WTC11 (cell line): ENCODE measurements around the gene ALOX15B. TPM values are rescaled to one million over a fixed set of nuclear protein-coding genes. Genes with fewer than 3 reads are reported as not detected.
A peak's percentile ranks its signal among the peaks of the same experiment; 100 is the strongest.

Source experiments
- ATAC-seq: fragments of 200-7000 bp; cut with Tn5 transposase; 2 replicates; pipeline ENCODE4 v1.10.0; 2021; ENCODE audit warnings: mild to moderate bottlenecking, moderate library complexity
- CTCF ChIA-PET: fragments of 300-600 bp; sonication (Branson Sonifier 250); formaldehyde crosslinking; loops from one replicate; lab custom pipeline; 2021; ENCODE audit warnings: antibody characterized with exemption; lab: Charles Lee
- POLR2A ChIA-PET: fragments of 350-600 bp; sonication (Branson Sonifier 250); formaldehyde crosslinking; loops from one replicate; lab custom pipeline; 2021; ENCODE audit warnings: antibody characterized with exemption; lab: Charles Lee
- DNase-seq: peaks from one replicate; pipeline ENCODE4 v3.0.0; 2021; ENCODE audit warnings: low spot score
- H3K27ac Mint-ChIP-seq: 2 replicates; pipeline ENCODE4 v1.8.0; 2021; ENCODE audit warnings: mixed read lengths
- H3K27me3 Mint-ChIP-seq: 2 replicates; pipeline ENCODE4 v1.8.0; 2021; ENCODE audit warnings: low read depth, mild to moderate bottlenecking, moderate library complexity, mixed read lengths
- H3K36me3 Mint-ChIP-seq: 2 replicates; pipeline ENCODE4 v1.8.0; 2021; ENCODE audit warnings: mixed read lengths
- H3K4me1 Mint-ChIP-seq: 2 replicates; pipeline ENCODE4 v1.8.0; 2022; ENCODE audit warnings: mixed read lengths
- H3K4me3 Mint-ChIP-seq: 2 replicates; pipeline ENCODE4 v1.8.0; 2021; ENCODE audit warnings: mild to moderate bottlenecking, moderate library complexity, mixed read lengths
- H3K9me3 Mint-ChIP-seq: 2 replicates; pipeline ENCODE4 v1.8.0; 2021; ENCODE audit warnings: mixed read lengths
- FOXJ3 ChIP-seq: sonication (generic); formaldehyde crosslinking; IDR thresholded peaks from 2 replicates; pipeline ENCODE4 v1.9.0; 2021; ENCODE audit warnings: missing genetic modification reagents, mild to moderate bottlenecking, borderline replicate concordance
- MYBL2 ChIP-seq: sonication (generic); formaldehyde crosslinking; IDR thresholded peaks from 2 replicates; pipeline ENCODE4 v1.8.1; 2023; ENCODE audit warnings: mild to moderate bottlenecking, moderate library complexity, missing genetic modification reagents
- NR2C2 ChIP-seq: sonication (generic); formaldehyde crosslinking; IDR thresholded peaks from 2 replicates; pipeline ENCODE4 v1.8.0; 2022; ENCODE audit warnings: mild to moderate bottlenecking, missing genetic modification reagents
- PRRX2 ChIP-seq: fragments of 250-450 bp; sonication (Bioruptor Pico); IDR thresholded peaks from 2 replicates; pipeline ENCODE4 v1.8.0; 2021; ENCODE audit warnings: mild to moderate bottlenecking
- RORB ChIP-seq: fragments of 250-450 bp; sonication (Bioruptor Pico); IDR thresholded peaks from 2 replicates; pipeline ENCODE4 v1.9.0; 2021; ENCODE audit warnings: mild to moderate bottlenecking
- SMAD4 ChIP-seq: sonication (generic); formaldehyde crosslinking; IDR thresholded peaks from 2 replicates; pipeline ENCODE4 v1.8.0; 2022; ENCODE audit warnings: mild to moderate bottlenecking, missing genetic modification reagents
- TEAD1 ChIP-seq: sonication (generic); formaldehyde crosslinking; IDR thresholded peaks from 2 replicates; pipeline ENCODE4 v1.8.0; 2022; ENCODE audit warnings: mild to moderate bottlenecking, missing genetic modification reagents
- ZBTB21 ChIP-seq: sonication (generic); formaldehyde crosslinking; IDR thresholded peaks from 2 replicates; pipeline ENCODE4 v1.8.1; 2023; ENCODE audit warnings: mild to moderate bottlenecking, missing genetic modification reagents, borderline replicate concordance
- ZNF423 ChIP-seq: fragments of 250-450 bp; sonication (Bioruptor Pico); IDR thresholded peaks from 2 replicates; pipeline ENCODE4 v2.1.2; 2022; ENCODE audit warnings: mild to moderate bottlenecking, moderate library complexity
- total RNA-seq: library from RNA; stranded (reverse); gene quantifications from 3 replicates; pipeline ENCODE4 v1.2.3, GENCODE V29; 2021
- TF ChIP-seq, protein P1 (sequence below): sonication (generic); formaldehyde crosslinking; IDR thresholded peaks from 2 replicates; pipeline ENCODE4 v1.8.0; 2022; ENCODE audit warnings: mild to moderate bottlenecking, missing genetic modification reagents
- TF ChIP-seq, protein P2 (sequence below): sonication (generic); formaldehyde crosslinking; IDR thresholded peaks from 2 replicates; pipeline ENCODE4 v1.8.1; 2023; ENCODE audit warnings: mild to moderate bottlenecking, moderate library complexity, missing genetic modification reagents
- TF ChIP-seq, protein P3 (sequence below): sonication (generic); formaldehyde crosslinking; IDR thresholded peaks from 2 replicates; pipeline ENCODE4 v1.8.1; 2023; ENCODE audit warnings: mild to moderate bottlenecking, missing genetic modification reagents, borderline replicate concordance
- TF ChIP-seq, protein P4 (sequence below): sonication (generic); formaldehyde crosslinking; IDR thresholded peaks from 2 replicates; pipeline ENCODE4 v1.8.1; 2023; ENCODE audit warnings: mild to moderate bottlenecking, missing genetic modification reagents, moderate library complexity
- TF ChIP-seq, protein P5 (sequence below): fragments of 200-600 bp; IDR thresholded peaks from 2 replicates; pipeline ENCODE4 v1.8.0; 2022; ENCODE audit warnings: antibody characterized with exemption
- TF ChIP-seq, protein P6 (sequence below): sonication (generic); formaldehyde crosslinking; IDR thresholded peaks from 2 replicates; pipeline ENCODE4 v1.8.1; 2023; ENCODE audit warnings: mild to moderate bottlenecking, missing genetic modification reagents, moderate library complexity

Gene ALOX15B
- total RNA-seq, 1 experiment from 2014 or later = 0.22 TPM

DNA sequence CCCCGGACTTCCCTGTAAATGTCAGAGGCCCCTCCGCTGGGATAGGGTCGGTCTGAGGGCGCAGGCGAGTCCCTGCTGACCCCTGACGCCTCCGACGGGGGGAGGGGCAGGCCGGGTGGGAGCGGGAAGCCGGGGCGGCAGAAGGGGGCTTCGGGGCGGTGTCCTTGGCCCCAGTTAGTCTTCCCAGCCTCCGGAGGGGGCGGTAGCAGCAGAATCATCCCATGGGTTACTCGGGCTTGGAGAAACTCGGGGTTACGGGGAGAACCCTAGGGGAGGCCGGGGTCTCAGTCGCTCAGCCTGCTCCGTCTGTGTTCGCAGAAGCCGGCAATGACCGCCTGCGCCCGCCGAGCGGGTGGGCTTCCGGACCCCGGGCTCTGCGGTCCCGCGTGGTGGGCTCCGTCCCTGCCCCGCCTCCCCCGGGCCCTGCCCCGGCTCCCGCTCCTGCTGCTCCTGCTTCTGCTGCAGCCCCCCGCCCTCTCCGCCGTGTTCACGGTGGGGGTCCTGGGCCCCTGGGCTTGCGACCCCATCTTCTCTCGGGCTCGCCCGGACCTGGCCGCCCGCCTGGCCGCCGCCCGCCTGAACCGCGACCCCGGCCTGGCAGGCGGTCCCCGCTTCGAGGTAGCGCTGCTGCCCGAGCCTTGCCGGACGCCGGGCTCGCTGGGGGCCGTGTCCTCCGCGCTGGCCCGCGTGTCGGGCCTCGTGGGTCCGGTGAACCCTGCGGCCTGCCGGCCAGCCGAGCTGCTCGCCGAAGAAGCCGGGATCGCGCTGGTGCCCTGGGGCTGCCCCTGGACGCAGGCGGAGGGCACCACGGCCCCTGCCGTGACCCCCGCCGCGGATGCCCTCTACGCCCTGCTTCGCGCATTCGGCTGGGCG lies 35.9 kb upstream of the ALOX15B start:
- Mint-ChIP-seq H3K36me3 (no peaks in the 10 kb centered on the region), H3K4me3 (peak overlapping the region; percentile 56), H3K27me3 (peaks cover 66% of the 10 kb centered on the region), H3K4me1 (peaks cover 19% of the 10 kb centered on the region), H3K27ac (no peak overlapping the region), H3K9me3 (0 out of 2 replicates have a peak, but pooled peaks cover 4% of the 10 kb centered on the region)
- no peak for TF ChIP-seq PRRX2 (CRISPR knock-in tag)
- TF ChIP-seq, protein P1, sequence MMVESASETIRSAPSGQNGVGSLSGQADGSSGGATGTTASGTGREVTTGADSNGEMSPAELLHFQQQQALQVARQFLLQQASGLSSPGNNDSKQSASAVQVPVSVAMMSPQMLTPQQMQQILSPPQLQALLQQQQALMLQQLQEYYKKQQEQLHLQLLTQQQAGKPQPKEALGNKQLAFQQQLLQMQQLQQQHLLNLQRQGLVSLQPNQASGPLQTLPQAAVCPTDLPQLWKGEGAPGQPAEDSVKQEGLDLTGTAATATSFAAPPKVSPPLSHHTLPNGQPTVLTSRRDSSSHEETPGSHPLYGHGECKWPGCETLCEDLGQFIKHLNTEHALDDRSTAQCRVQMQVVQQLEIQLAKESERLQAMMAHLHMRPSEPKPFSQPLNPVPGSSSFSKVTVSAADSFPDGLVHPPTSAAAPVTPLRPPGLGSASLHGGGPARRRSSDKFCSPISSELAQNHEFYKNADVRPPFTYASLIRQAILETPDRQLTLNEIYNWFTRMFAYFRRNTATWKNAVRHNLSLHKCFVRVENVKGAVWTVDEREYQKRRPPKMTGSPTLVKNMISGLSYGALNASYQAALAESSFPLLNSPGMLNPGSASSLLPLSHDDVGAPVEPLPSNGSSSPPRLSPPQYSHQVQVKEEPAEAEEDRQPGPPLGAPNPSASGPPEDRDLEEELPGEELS (CRISPR knock-in tag) = 0 out of 2 replicates have a peak, but pooled peaks have one; percentile 17
- TF ChIP-seq, protein P2, sequence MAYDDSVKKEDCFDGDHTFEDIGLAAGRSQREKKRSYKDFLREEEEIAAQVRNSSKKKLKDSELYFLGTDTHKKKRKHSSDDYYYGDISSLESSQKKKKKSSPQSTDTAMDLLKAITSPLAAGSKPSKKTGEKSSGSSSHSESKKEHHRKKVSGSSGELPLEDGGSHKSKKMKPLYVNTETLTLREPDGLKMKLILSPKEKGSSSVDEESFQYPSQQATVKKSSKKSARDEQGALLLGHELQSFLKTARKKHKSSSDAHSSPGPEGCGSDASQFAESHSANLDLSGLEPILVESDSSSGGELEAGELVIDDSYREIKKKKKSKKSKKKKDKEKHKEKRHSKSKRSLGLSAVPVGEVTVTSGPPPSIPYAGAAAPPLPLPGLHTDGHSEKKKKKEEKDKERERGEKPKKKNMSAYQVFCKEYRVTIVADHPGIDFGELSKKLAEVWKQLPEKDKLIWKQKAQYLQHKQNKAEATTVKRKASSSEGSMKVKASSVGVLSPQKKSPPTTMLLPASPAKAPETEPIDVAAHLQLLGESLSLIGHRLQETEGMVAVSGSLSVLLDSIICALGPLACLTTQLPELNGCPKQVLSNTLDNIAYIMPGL (CRISPR knock-in tag) = peak; percentile 80; the same call in 1 of the 2 replicates
- no peak for TF ChIP-seq ZNF423 (CRISPR knock-in tag)
- peak; percentile 41 for DNase-seq
- CTCF ChIA-PET = interaction anchor here (1.0 to 2.3 kb wide), 10 partner anchors 13 to 259 kb away, joined by 3 to 18 read pairs (median 4); no protein-coding TSS in a partner anchor
- POLR2A ChIA-PET = no interaction called here
- ATAC-seq = peak; percentile 36

DNA sequence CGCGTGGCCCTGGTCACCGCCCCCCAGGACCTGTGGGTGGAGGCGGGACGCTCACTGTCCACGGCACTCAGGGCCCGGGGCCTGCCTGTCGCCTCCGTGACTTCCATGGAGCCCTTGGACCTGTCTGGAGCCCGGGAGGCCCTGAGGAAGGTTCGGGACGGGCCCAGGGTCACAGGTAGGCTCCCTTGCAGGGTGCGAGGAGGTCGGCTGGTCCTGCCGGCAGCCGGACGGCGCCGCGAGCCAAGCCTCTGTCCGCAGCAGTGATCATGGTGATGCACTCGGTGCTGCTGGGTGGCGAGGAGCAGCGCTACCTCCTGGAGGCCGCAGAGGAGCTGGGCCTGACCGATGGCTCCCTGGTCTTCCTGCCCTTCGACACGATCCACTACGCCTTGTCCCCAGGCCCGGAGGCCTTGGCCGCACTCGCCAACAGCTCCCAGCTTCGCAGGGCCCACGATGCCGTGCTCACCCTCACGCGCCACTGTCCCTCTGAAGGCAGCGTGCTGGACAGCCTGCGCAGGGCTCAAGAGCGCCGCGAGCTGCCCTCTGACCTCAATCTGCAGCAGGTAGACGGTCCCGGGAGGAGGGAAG lies 35.2 kb upstream of the ALOX15B start:
- CTCF ChIA-PET = interaction anchor here (0.6 to 2.7 kb wide), 9 partner anchors 13 to 178 kb away, joined by 3 to 18 read pairs (median 4); no protein-coding TSS in a partner anchor
- POLR2A ChIA-PET = interaction anchor here (1.3 kb wide), 1 partner anchor 71 kb away, joined by 3 read pairs; no protein-coding TSS in a partner anchor
- no peaks in the 10 kb centered on the region for H3K36me3 Mint-ChIP-seq
- TF ChIP-seq, protein P3, sequence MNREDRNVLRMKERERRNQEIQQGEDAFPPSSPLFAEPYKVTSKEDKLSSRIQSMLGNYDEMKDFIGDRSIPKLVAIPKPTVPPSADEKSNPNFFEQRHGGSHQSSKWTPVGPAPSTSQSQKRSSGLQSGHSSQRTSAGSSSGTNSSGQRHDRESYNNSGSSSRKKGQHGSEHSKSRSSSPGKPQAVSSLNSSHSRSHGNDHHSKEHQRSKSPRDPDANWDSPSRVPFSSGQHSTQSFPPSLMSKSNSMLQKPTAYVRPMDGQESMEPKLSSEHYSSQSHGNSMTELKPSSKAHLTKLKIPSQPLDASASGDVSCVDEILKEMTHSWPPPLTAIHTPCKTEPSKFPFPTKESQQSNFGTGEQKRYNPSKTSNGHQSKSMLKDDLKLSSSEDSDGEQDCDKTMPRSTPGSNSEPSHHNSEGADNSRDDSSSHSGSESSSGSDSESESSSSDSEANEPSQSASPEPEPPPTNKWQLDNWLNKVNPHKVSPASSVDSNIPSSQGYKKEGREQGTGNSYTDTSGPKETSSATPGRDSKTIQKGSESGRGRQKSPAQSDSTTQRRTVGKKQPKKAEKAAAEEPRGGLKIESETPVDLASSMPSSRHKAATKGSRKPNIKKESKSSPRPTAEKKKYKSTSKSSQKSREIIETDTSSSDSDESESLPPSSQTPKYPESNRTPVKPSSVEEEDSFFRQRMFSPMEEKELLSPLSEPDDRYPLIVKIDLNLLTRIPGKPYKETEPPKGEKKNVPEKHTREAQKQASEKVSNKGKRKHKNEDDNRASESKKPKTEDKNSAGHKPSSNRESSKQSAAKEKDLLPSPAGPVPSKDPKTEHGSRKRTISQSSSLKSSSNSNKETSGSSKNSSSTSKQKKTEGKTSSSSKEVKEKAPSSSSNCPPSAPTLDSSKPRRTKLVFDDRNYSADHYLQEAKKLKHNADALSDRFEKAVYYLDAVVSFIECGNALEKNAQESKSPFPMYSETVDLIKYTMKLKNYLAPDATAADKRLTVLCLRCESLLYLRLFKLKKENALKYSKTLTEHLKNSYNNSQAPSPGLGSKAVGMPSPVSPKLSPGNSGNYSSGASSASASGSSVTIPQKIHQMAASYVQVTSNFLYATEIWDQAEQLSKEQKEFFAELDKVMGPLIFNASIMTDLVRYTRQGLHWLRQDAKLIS (CRISPR knock-in tag) = no peak
- TF ChIP-seq RORB (CRISPR knock-in tag) (no peak), TEAD1 (no peak), SMAD4 (CRISPR knock-in tag) (no peak), ZBTB21 (CRISPR knock-in tag) (0 out of 2 replicates have a peak, but pooled peaks have one; percentile 59), MYBL2 (CRISPR knock-in tag) (no peak), NR2C2 (CRISPR knock-in tag) (no peak), FOXJ3 (no peak)
- TF ChIP-seq, protein P4, sequence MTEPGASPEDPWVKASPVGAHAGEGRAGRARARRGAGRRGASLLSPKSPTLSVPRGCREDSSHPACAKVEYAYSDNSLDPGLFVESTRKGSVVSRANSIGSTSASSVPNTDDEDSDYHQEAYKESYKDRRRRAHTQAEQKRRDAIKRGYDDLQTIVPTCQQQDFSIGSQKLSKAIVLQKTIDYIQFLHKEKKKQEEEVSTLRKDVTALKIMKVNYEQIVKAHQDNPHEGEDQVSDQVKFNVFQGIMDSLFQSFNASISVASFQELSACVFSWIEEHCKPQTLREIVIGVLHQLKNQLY (CRISPR knock-in tag) = no peak
- TF ChIP-seq, protein P5, sequence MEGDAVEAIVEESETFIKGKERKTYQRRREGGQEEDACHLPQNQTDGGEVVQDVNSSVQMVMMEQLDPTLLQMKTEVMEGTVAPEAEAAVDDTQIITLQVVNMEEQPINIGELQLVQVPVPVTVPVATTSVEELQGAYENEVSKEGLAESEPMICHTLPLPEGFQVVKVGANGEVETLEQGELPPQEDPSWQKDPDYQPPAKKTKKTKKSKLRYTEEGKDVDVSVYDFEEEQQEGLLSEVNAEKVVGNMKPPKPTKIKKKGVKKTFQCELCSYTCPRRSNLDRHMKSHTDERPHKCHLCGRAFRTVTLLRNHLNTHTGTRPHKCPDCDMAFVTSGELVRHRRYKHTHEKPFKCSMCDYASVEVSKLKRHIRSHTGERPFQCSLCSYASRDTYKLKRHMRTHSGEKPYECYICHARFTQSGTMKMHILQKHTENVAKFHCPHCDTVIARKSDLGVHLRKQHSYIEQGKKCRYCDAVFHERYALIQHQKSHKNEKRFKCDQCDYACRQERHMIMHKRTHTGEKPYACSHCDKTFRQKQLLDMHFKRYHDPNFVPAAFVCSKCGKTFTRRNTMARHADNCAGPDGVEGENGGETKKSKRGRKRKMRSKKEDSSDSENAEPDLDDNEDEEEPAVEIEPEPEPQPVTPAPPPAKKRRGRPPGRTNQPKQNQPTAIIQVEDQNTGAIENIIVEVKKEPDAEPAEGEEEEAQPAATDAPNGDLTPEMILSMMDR = no peak
- TF ChIP-seq, protein P2 (CRISPR knock-in tag) = 0 out of 2 replicates have a peak, but pooled peaks have one; percentile 14
- TF ChIP-seq, protein P1 (CRISPR knock-in tag) = no peak
- TF ChIP-seq, protein P6, sequence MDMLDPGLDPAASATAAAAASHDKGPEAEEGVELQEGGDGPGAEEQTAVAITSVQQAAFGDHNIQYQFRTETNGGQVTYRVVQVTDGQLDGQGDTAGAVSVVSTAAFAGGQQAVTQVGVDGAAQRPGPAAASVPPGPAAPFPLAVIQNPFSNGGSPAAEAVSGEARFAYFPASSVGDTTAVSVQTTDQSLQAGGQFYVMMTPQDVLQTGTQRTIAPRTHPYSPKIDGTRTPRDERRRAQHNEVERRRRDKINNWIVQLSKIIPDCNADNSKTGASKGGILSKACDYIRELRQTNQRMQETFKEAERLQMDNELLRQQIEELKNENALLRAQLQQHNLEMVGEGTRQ (CRISPR knock-in tag) = no peak

More for the DNA sequence above, 35.2 kb upstream of the ALOX15B start:
- peak; percentile 34 for DNase-seq
- Mint-ChIP-seq H3K4me1 (peaks cover 19% of the 10 kb centered on the region), H3K27ac (no peak overlapping the region), H3K27me3 (peaks cover 63% of the 10 kb centered on the region), H3K4me3 (peak overlapping the region; percentile 65), H3K9me3 (0 out of 2 replicates have a peak, but pooled peaks cover 4% of the 10 kb centered on the region)
- peak; percentile 29 for ATAC-seq
